NCI-H1417 treated with DMSO at 0.1 percent for 48 hours (cell line): ENCODE data around the gene SPOCK1.
"Not testable (repeated sequence)": the region's sequence is repeated elsewhere in the genome, so short reads cannot be mapped to it uniquely, and the experiment has no call there.

Experiments used
- DNase-seq: peaks from one replicate; lab custom pipeline; 2025; lab: John Stamatoyannopoulos, UW

SPOCK1 gene

DNA sequence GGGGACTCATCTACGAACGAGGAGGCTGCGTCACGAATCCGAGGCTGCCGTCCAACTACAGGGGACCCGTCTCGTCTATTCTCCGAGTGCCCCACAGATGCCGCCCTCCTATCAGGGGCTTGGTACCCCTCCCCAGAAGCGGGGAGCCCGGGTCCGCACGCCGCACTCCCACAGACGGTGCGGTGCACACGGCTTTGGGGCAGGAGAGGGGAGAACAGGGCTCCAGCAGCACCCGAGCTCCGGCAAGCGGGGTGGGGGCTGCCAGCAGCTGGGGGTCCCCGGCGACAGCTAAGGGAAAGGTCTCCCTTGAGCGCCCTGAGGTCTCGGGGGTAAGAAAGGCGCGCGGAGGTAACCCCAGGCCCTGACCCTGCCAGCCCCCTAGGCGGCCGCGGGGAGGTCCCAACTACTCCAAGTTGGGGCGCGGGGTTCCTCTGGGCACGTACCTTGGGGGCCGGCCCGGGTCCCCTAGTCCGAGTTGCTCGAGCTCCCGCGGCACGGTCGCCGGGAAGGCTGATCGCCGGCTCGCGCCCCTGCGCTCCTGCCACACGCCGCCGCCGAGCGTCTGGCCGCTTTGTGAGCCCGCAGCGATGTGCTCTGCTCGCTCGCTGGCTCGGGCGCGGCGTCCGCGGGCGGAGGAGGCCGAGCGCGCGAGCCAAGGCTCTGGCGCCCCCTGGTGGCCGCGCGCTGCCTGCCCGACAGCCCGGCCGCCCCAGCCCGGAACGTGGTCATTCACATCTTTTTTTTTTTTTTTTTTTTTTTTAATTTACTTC lies at the start of gene SPOCK1:
TSS of gene SPOCK1 (minus strand) at position 591 of the 770 bp plus-strand sequence.
- peak; percentile 1 for DNase-seq

GRCh38 chr5:137545956-137546355 lies 46.8 kb upstream of the SPOCK1 start:
- DNase-seq = no peak

- DNase-seq = not testable (repeated sequence)
These were observed 36.3 kb upstream of the SPOCK1 start for GRCh38 chr5:137535449-137535848.

DNA sequence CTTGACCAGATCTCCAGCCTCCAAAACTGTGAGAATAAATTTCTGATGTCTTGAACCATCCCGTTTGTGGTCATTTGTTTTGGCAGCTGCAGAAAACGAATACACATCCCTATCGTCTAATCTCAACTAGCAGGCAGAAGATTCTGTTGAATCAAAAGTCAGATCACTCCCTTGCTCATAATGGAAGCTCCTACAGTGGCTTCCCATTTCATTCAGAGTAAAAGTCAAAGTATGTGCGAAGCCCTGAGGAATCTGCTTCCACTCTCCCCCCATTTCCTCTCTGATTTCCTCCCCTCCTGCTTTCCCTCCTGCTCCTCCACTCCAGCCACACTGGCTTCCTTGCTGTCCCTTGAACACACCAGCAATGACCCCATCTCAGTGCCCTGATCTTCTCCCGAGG lies 34.8 kb upstream of the SPOCK1 start:
- no peak for DNase-seq

DNA sequence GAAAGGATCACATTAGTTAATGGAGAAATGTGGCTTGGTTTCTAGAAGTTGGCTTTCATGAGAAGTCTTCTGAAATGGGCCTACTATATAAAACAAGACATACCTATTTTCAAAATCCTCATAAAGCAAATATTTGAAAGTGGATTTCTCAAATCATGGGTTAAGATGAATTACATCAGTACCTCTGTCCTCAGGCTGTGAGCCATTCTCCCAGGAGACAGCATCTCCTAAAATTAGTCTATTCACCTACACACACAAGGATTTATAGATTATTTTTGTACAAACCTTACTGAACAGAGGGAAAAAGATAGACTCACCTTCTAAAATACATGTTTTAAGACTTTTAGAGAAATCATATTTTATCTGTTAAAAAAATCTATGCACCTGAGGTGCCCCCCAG lies 32.1 kb upstream of the SPOCK1 start:
- no peak for DNase-seq

GRCh38 chr5:137521246-137521645 lies 22.1 kb upstream of the SPOCK1 start:
- no peak for DNase-seq

DNA sequence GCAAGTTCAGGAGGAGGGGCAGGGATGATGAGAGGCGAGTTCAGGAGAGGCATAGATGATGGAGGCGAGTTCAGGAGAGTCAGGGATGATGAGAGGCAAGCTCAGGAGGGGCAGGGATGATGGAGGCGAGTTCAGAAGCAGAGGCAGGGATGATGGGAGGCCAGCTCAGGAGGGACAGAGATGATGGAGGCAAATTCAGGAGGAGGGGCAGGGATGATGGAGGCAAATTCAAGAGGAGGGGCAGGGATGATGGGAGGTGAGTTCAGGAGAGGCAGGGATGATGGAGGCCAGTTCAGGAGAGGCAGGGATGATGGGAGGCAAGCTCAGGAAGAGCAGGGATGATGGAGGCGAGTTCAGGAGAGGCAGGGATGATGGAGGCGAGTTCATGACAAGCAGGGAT lies 17.8 kb upstream of the SPOCK1 start:
- DNase-seq = no peak

DNA sequence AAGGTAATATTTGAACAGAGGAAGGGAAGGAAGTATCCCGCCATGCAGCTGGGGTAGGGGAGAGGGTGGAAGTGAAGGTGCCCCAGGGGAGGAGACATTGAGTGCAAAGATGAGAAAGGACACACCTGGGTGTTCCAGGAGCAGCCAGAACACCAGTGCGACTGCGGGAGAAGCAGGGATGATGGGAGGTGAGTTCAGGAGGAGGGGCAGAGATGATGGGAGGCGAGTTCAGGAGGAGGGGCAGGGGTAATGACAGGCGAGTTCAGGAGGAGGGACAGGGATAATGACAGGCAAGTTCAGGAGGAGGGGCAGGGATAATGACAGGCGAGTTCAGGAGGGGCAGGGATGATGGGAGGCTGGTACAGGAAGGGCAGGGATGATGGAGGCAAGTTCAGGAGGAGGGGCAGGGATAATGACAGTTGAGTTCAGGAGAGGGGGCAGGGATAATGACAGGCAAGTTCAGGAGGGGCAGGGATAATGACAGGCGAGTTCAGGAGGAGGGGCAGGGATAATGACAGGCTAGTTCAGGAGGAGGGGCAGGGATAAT lies 17.2 kb upstream of the SPOCK1 start:
- peak; percentile 40 for DNase-seq

DNA sequence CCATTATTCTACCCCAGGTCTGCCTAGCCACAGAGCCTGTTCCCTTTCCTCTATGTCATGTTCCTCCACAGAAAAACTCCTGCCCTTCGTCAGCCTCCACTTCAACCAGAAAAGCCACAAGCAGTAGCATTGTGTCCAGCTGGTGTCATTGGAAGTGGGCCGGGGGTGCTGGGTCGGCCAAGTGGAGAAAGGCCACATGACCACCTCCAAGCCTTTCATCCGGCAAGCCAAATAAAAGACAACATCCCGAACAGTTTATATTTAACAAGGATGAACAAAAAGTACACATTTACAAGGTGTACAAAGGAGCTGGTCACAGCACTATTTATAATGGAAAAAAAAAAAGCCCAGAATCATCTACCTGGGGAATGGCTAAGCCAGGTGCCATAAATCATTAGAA lies 16.1 kb upstream of the SPOCK1 start:
- no peak for DNase-seq

DNA sequence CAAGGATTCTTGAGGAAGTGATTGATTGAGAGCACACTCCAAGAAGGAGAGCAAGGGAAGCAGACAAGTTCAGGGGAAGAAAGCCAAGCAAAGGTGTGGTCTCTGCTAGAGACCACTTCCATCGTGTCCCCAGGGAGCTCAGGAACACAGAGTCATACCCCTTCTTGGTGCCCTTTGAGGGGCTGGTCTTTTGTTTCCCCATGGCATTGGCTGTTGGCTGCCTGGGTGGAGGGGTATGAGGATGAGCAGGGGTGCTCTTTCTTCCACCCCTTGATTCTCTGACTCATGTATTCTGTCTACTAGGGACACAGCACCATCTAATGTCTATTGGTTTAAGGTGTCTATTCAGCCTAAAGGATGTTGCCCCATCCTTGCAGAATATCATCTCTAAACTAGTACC lies 11.5 kb upstream of the SPOCK1 start:
- no peak for DNase-seq

- DNase-seq = no peak
These were observed 8.0 kb upstream of the SPOCK1 start for GRCh38 chr5:137507150-137507549.

DNA sequence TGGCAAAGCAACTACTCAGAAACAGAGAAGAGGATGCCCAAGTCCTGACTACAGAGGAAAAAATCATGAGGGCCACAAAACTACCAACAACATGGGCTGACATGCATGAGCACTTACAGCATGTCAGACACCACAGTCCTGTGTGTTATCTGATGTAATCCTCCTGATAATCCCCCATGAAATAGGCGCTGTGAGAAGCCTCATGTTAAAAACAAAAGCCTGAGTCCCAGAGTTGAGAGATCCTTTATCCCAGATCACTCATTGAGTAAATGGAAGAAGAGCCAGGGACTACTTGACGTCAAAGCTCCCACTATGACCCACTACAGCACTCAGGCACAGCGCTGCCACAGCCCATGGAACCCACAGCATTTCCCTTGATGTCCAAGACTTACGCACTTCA lies 7.2 kb upstream of the SPOCK1 start:
- no peak for DNase-seq

- no peak for DNase-seq
These were observed 5.8 kb upstream of the SPOCK1 start for GRCh38 chr5:137504916-137505315.

GRCh38 chr5:137503456-137503855 lies 4.3 kb upstream of the SPOCK1 start:
- DNase-seq = no peak

DNA sequence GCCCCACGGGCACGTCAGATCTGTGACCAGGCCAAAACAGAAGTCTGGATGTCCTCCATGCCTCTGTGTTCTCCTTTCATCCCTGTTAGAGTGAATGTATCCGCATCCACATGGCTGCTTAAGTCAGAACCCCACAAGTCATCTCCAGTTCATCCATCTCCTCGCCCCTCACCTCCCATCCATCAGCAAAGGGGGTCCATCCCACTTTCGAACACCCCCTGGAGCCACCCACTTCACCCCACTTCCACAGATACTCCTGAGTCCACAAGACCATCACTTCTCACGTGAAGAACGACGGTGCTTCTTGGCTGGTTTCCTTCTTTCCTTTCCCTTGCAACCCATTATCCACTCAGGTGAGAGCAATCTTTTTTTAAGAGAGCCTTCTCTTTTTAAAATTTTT lies 3.5 kb upstream of the SPOCK1 start:
- DNase-seq = no peak

- no peak for DNase-seq
These were observed 2.8 kb upstream of the SPOCK1 start for GRCh38 chr5:137501846-137502406.

GRCh38 chr5:137501226-137501625 lies 2.1 kb upstream of the SPOCK1 start:
- no peak for DNase-seq

DNA sequence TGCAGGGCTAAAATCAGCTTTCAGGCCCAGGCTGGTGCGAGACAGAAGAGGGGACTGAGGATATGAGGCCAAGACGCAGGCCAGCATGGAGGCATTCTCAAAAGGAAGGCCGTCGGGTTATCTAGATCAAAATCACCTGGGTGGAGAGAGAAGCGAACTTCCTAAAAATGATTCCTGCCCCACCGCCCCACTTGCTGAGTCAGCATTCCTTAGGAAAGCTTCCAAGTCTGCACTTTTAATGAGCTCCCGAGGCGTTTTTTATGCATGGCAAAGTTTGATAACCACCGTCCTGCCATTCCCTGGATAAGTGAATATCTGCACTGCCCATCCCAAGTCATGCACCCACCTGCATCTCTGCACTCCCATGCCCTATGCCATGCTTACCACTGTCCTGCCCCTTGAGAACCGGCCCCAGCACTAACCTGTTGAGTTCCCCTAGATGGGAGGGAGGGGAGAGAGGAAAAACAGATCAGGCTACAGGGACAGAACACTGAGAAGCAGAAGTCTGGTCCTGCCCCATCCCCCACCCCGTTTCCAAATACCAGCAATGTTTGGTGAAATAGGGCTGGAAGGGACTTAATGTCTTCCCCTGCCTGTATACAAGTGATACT lies 1.6 kb upstream of the SPOCK1 start:
- no peak for DNase-seq

DNA sequence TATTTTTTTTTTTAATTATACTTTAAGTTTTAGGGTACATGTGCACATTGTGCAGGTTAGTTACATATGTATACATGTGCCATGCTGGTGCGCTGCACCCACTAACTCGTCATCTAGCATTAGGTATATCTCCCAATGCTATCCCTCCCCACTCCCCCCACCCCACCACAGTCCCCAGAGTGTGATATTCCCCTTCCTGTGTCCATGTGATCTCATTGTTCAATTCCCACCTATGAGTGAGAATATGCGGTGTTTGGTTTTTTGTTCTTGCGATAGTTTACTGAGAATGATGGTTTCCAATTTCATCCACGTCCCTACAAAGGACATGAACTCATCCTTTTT lies 351 bp upstream of the SPOCK1 start:
- not testable (repeated sequence) for DNase-seq

GRCh38 chr5:137498301-137498735 lies 808 bp downstream of the SPOCK1 start:
- no peak for DNase-seq

DNA sequence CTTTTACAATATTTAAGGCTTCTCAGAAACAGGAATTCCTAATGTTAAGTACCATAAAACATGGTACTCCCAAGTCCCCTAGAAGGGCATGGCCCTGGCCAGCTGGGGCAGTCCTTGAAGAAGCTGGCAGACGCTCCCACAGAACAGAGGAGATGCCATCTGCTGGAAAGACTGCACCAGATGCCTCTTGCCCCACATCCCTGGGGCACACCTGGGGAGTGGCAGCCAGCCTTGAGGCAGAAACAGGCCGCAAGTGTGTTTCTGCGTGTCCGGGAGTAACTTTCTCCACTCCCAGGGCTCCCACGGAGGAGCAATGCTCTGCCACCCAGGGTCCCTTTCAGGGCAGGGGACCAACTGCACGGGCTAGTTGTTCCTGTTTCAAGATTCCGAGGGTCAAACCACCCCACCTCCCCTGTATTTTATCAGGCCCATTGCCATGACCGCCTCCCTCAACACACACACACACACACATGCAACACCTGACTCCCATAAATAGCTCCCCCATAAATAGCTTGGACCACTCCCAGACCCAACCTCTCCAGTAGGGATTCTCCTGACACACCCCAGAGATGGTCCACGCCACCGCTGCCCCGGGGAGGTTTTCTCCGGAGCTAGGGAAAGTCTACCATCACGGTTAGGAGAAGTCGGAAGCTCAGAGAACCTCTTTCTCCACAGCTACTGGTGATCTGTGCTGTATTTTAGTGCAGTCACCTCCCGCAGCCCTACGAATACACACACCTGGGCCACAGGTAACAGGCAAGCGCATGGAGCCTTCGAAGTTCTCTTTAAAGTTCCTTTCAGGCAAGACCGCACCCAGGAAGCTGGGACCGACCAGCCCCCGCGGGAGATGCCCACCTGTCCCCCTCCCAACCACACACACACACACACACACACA lies 1.5 kb downstream of the SPOCK1 start:
- no peak for DNase-seq

- DNase-seq = no peak
These were observed 2.2 kb downstream of the SPOCK1 start for GRCh38 chr5:137496919-137497318.
